Kidney capillary endothelial cell (primary cell): Measurements from ENCODE around the gene ELP6.
"Not testable (repeated sequence)": the region's sequence is repeated elsewhere in the genome, so short reads cannot be mapped to it uniquely, and the experiment has no call there.

Experiments used
- DNase-seq: peaks from one replicate; pipeline ENCODE4 v3.0.0-alpha.2; 2018; ENCODE audit warnings: low spot score

Gene ELP6

GRCh38 chr3:47512416-47513124, 942 bp downstream of the ELP6 start:
- peak; percentile 19 for DNase-seq

- not testable (repeated sequence) for DNase-seq
Observed at GRCh38 chr3:47505267-47505666, 8.2 kb downstream of the ELP6 start.

- DNase-seq: no peak
Observed at GRCh38 chr3:47504113-47504512, 9.4 kb downstream of the ELP6 start.

GRCh38 chr3:47503033-47503432, 10.5 kb downstream of the ELP6 start:
- DNase-seq: no peak

GRCh38 chr3:47496892-47497291, 16.6 kb downstream of the ELP6 start:
- DNase-seq: no peak

GRCh38 chr3:47495886-47496285, 17.6 kb downstream of the ELP6 start:
- DNase-seq: no peak

- DNase-seq: no peak
Observed at GRCh38 chr3:47495111-47495510, 18.4 kb downstream of the ELP6 start.

- DNase-seq: no peak
Observed at GRCh38 chr3:47491777-47492176, 21.7 kb downstream of the ELP6 start.

GRCh38 chr3:47491186-47491585, 22.3 kb downstream of the ELP6 start:
- DNase-seq: no peak

GRCh38 chr3:47487265-47487664, 26.2 kb downstream of the ELP6 start:
- no peak for DNase-seq

GRCh38 chr3:47485812-47486211, 27.7 kb downstream of the ELP6 start:
- no peak for DNase-seq

- DNase-seq: no peak
Observed at GRCh38 chr3:47482366-47482765, 31.1 kb downstream of the ELP6 start.

GRCh38 chr3:47481763-47482162, 31.7 kb downstream of the ELP6 start:
- not testable (repeated sequence) for DNase-seq

- not testable (repeated sequence) for DNase-seq
Observed at GRCh38 chr3:47480267-47480666, 33.2 kb downstream of the ELP6 start.

GRCh38 chr3:47479826-47480160, 33.7 kb downstream of the ELP6 start:
- no peak for DNase-seq

- no peak for DNase-seq
Observed at GRCh38 chr3:47478022-47478421, 35.5 kb downstream of the ELP6 start.

GRCh38 chr3:47476644-47477199, 36.8 kb downstream of the ELP6 start:
- DNase-seq: no peak

GRCh38 chr3:47476330-47476626, 37.2 kb downstream of the ELP6 start:
- no peak for DNase-seq

GRCh38 chr3:47475570-47476329, 37.8 kb downstream of the ELP6 start, which contains the start of gene SCAP:
TSS of gene SCAP (minus strand) at chr3:47475941. CDS start at chr3:47442993, 32,948 bp downstream.
- peak; percentile 76 for DNase-seq

- DNase-seq: peak; percentile 14
Observed at GRCh38 chr3:47475029-47475569, 38.4 kb downstream of the ELP6 start.

GRCh38 chr3:47473391-47473790, 40.1 kb downstream of the ELP6 start:
- no peak for DNase-seq

- no peak for DNase-seq
Observed at GRCh38 chr3:47469616-47470015, 43.9 kb downstream of the ELP6 start.

GRCh38 chr3:47468315-47468714, 45.2 kb downstream of the ELP6 start:
- not testable (repeated sequence) for DNase-seq
